ENCODE results near the gene FOLR2.

FOLR2 gene

DNA sequence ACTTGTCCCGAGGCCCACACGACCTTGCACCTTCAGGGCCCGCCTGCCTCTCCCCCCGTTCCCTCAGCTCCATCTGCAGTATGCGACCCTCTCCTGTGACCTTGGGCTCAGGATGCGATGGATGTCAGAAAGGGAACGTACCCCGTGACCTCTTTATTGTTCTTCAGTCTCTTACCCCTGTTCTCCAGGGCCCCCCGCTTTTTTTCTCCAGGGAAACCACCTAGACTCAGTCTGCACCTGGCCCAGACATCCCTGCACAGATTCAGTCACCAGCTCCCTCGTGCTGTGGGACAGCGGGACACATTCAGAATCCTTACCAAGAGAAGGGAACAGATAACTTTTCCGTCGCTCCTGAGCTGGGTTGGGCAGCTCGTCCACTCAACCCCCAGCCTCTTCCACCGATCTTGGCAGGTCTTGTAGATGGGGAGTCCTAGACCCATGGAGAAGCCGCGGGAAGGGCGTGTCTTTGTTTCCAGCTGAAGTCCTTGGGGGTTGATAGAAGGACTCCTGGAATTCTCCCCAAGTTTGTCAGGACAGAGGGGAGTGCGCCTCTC is 28.7 kb downstream of the FOLR2 start:
- no peak overlapping the region for H3K4me3 ChIP-seq (ENCODE audit: low read depth in 1 of 2, low read length in 2 of 2)
- H3K36me3 ChIP-seq (ENCODE audit: insufficient read depth, low read length): no peaks in the 10 kb centered on the region
- H3K9me3 ChIP-seq (ENCODE audit: low read length): no peaks in the 10 kb centered on the region
- no peak overlapping the region for H3K9ac ChIP-seq (ENCODE audit: low read length)
- H3K27ac ChIP-seq (ENCODE audit: low read depth, low read length): no peak overlapping the region
- peaks cover 6% of the 10 kb centered on the region for H3K4me1 ChIP-seq (ENCODE audit: insufficient read depth, low read length)
- H3K27me3 ChIP-seq (ENCODE audit: control insufficient read depth in 1 of 2, insufficient read depth in 2 of 2, low read length in 2 of 2): peaks cover 40 to 61% of the 10 kb centered on the region in 2 donors

GRCh38 chr11:72247584-72247983 is 31.0 kb downstream of the FOLR2 start:
- Histone ChIP-seq H3K36me3 (ENCODE audit: insufficient read depth, low read length) (no peaks in the 10 kb centered on the region), H3K9me3 (ENCODE audit: low read length) (no peaks in the 10 kb centered on the region), H3K4me1 (ENCODE audit: insufficient read depth, low read length) (no peaks in the 10 kb centered on the region), H3K27me3 (ENCODE audit: control insufficient read depth in 1 of 2, insufficient read depth in 2 of 2, low read length in 2 of 2) (peaks cover 31 to 44% of the 10 kb centered on the region in 2 donors), H3K9ac (ENCODE audit: low read length) (no peak overlapping the region), H3K27ac (ENCODE audit: low read depth, low read length) (no peak overlapping the region), H3K4me3 (ENCODE audit: low read depth in 1 of 2, low read length in 2 of 2) (no peak overlapping the region)

- H3K9me3 ChIP-seq (ENCODE audit: low read length): no peaks in the 10 kb centered on the region
- H3K27ac ChIP-seq (ENCODE audit: low read depth, low read length): no peak overlapping the region
- H3K36me3 ChIP-seq (ENCODE audit: insufficient read depth, low read length): no peaks in the 10 kb centered on the region
- H3K4me1 ChIP-seq (ENCODE audit: insufficient read depth, low read length): no peaks in the 10 kb centered on the region
- H3K27me3 ChIP-seq (ENCODE audit: control insufficient read depth in 1 of 2, insufficient read depth in 2 of 2, low read length in 2 of 2): peaks cover 15 to 20% of the 10 kb centered on the region in 2 donors
- H3K9ac ChIP-seq (ENCODE audit: low read length): no peak overlapping the region
- no peak overlapping the region for H3K4me3 ChIP-seq (ENCODE audit: low read depth in 1 of 2, low read length in 2 of 2)
Measured at GRCh38 chr11:72249961-72250360, 33.4 kb downstream of the FOLR2 start.

DNA sequence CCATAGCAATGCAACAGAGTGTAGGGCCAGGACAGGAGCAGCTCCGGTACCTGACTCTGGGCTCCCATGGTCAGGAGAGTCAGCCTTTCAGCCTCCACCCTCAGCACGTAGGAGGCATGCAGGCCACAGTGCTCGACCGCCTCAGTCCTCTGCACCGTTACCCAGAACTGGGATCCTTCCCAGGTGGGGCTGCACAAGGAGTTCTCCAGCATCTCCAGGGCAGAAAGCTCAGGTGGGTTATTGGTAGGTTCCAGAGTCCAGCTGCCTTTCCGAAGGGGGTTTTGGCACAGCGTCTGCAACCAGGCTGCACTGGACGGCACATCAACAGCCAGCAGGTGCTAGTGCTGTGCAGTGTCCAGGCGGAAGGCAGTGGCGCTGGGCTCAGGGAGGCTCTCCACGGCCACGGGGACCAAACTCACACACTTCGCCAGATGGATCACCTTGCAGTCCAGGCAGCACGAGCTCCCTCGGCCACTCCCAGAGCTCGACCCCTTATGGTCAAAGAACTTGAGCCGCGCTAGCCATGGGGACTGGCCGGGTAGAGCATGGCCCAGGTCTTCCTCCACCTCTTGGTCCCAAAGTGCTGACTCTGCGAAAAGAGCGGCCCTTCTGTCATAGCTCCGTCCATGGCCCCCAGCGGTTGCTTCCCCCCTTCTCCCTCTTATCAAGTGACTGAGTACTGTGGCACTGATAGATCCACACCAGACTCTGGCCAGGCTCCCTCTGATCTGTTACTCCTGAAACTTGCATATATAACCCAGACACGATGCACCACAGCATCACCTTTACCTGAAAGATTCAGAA is 34.3 kb downstream of the FOLR2 start:
- Histone ChIP-seq H3K27ac (ENCODE audit: low read depth, low read length) (no peak overlapping the region), H3K27me3 (ENCODE audit: control insufficient read depth in 1 of 2, insufficient read depth in 2 of 2, low read length in 2 of 2) (peaks cover 6 to 13% of the 10 kb centered on the region in 2 donors), H3K9ac (ENCODE audit: low read length) (no peak overlapping the region), H3K36me3 (ENCODE audit: insufficient read depth, low read length) (no peaks in the 10 kb centered on the region), H3K9me3 (ENCODE audit: low read length) (no peaks in the 10 kb centered on the region), H3K4me3 (ENCODE audit: low read depth in 1 of 2, low read length in 2 of 2) (no peak overlapping the region), H3K4me1 (ENCODE audit: insufficient read depth, low read length) (no peaks in the 10 kb centered on the region)

DNA sequence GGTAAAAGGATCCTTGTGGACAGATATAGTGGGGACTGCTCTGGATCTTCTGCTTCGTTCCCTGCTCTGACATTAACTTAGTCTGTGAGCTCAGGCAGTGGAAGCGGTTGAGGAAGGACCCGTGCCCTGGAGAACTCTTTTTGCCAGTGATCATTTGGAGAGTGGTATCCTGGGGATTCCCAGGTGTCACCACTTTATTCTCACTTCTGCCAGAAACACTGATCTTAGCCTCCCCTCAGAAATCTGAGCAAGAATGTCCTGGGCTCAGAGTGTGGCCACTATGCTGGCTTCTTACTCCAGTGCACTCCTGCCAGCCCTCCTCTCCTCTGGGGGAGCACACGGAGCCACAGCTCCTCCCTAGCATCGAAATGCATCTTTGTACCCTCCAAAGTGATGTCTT is 35.0 kb downstream of the FOLR2 start:
- no peaks in the 10 kb centered on the region for H3K4me1 ChIP-seq (ENCODE audit: insufficient read depth, low read length)
- H3K27me3 ChIP-seq (ENCODE audit: control insufficient read depth in 1 of 2, insufficient read depth in 2 of 2, low read length in 2 of 2): peaks cover 4 to 8% of the 10 kb centered on the region in 2 donors
- no peak overlapping the region for H3K9ac ChIP-seq (ENCODE audit: low read length)
- H3K27ac ChIP-seq (ENCODE audit: low read depth, low read length): no peak overlapping the region
- H3K4me3 ChIP-seq (ENCODE audit: low read depth in 1 of 2, low read length in 2 of 2): no peak overlapping the region
- H3K36me3 ChIP-seq (ENCODE audit: insufficient read depth, low read length): no peaks in the 10 kb centered on the region
- H3K9me3 ChIP-seq (ENCODE audit: low read length): no peaks in the 10 kb centered on the region

GRCh38 chr11:72253392-72253791 is 36.8 kb downstream of the FOLR2 start:
- H3K27ac ChIP-seq (ENCODE audit: low read depth, low read length): no peak overlapping the region
- H3K27me3 ChIP-seq (ENCODE audit: control insufficient read depth in 1 of 2, insufficient read depth in 2 of 2, low read length in 2 of 2): no peaks in the 10 kb centered on the region
- no peak overlapping the region for H3K9ac ChIP-seq (ENCODE audit: low read length)
- no peaks in the 10 kb centered on the region for H3K9me3 ChIP-seq (ENCODE audit: low read length)
- no peaks in the 10 kb centered on the region for H3K4me1 ChIP-seq (ENCODE audit: insufficient read depth, low read length)
- no peaks in the 10 kb centered on the region for H3K36me3 ChIP-seq (ENCODE audit: insufficient read depth, low read length)
- no peak overlapping the region for H3K4me3 ChIP-seq (ENCODE audit: low read depth in 1 of 2, low read length in 2 of 2)

DNA sequence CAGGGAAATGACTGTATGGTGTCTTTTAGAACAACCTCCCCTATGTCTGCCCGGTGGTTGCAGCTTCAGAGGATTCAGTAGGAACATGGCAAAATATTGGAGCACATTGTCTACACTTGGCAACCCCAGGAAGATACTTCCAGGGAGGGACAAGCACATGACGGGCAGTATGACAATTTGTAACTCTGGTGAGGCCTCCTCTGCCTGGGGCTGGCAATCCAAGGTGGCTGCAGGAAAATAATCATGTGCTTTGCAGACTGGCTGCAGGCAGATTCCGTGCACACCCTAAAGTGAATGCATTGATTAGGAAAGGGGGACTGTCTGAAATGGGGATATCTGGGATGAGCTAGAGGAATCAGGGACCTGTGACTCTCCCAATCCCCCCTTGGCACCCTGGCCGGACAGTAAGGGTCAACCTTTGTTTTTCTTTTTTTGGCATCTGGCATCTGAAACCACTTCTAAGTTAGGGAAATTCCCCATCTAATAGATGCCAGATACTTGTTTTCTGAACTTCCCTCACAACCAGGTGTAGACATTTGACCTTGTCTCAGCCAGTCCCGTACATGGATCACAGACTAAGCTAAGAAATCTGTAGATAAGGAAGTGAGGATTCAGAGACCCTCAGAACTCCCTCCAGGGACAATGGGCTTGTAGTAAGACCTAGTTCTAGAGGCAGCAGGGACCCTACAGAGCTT is 37.9 kb downstream of the FOLR2 start:
- H3K27ac ChIP-seq (ENCODE audit: low read depth, low read length): no peak overlapping the region
- H3K9ac ChIP-seq (ENCODE audit: low read length): no peak overlapping the region
- H3K4me1 ChIP-seq (ENCODE audit: insufficient read depth, low read length): no peaks in the 10 kb centered on the region
- no peaks in the 10 kb centered on the region for H3K9me3 ChIP-seq (ENCODE audit: low read length)
- no peaks in the 10 kb centered on the region for H3K36me3 ChIP-seq (ENCODE audit: insufficient read depth, low read length)
- H3K27me3 ChIP-seq (ENCODE audit: control insufficient read depth in 1 of 2, insufficient read depth in 2 of 2, low read length in 2 of 2): no peaks in the 10 kb centered on the region
- H3K4me3 ChIP-seq (ENCODE audit: low read depth in 1 of 2, low read length in 2 of 2): no peak overlapping the region

DNA sequence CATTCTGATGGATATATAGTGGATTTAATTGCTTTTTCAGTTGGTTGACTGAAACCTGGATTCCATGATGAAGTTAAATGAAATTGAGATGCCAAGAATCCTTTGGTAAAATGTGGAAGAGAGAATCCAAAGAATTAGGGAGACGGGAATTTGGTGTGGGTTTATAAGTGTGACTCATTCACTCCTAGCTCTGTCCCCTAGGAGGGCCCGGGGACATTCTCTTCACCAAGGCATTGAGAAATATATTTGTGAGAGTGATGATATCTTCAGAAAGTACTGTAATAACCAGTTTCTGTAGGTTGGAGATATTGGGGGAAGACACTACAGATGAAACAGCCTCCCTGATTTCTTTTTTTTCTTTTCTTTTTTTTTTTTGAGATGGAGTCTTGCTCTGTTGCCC is 41.0 kb downstream of the FOLR2 start:
- Histone ChIP-seq H3K4me1 (ENCODE audit: insufficient read depth, low read length) (no peaks in the 10 kb centered on the region), H3K27ac (ENCODE audit: low read depth, low read length) (no peak overlapping the region), H3K27me3 (ENCODE audit: control insufficient read depth in 1 of 2, insufficient read depth in 2 of 2, low read length in 2 of 2) (no peaks in the 10 kb centered on the region), H3K4me3 (ENCODE audit: low read depth in 1 of 2, low read length in 2 of 2) (no peak overlapping the region), H3K36me3 (ENCODE audit: insufficient read depth, low read length) (no peaks in the 10 kb centered on the region), H3K9ac (ENCODE audit: low read length) (no peak overlapping the region), H3K9me3 (ENCODE audit: low read length) (no peaks in the 10 kb centered on the region)

GRCh38 chr11:72259490-72259889 is 42.9 kb downstream of the FOLR2 start:
- H3K27me3 ChIP-seq (ENCODE audit: control insufficient read depth in 1 of 2, insufficient read depth in 2 of 2, low read length in 2 of 2): no peaks in the 10 kb centered on the region
- H3K27ac ChIP-seq (ENCODE audit: low read depth, low read length): no peak overlapping the region
- no peaks in the 10 kb centered on the region for H3K9me3 ChIP-seq (ENCODE audit: low read length)
- no peaks in the 10 kb centered on the region for H3K4me1 ChIP-seq (ENCODE audit: insufficient read depth, low read length)
- H3K9ac ChIP-seq (ENCODE audit: low read length): no peak overlapping the region
- H3K4me3 ChIP-seq (ENCODE audit: low read depth in 1 of 2, low read length in 2 of 2): no peak overlapping the region
- no peaks in the 10 kb centered on the region for H3K36me3 ChIP-seq (ENCODE audit: insufficient read depth, low read length)

DNA sequence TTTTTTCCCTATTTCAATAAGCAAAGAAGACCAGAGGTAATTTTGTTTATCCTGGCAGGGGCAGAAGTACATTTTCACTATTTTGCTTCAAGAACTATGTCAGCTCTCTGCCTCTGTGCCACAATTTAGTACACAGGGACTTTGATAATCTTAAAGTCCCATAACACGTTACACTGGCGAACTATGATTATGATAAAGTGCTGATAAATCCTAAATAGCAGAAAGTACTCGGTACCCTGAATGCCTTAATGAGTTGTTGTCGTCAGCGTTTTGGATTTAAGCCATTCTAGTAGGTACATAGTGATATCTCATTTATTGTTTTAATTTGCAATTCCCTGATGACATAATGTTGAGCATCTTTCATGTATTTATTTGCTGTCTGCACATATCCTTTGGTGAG is 44.0 kb downstream of the FOLR2 start:
- H3K9ac ChIP-seq (ENCODE audit: low read length): no peak overlapping the region
- no peaks in the 10 kb centered on the region for H3K27me3 ChIP-seq (ENCODE audit: control insufficient read depth in 1 of 2, insufficient read depth in 2 of 2, low read length in 2 of 2)
- no peak overlapping the region for H3K4me3 ChIP-seq (ENCODE audit: low read depth in 1 of 2, low read length in 2 of 2)
- no peak overlapping the region for H3K27ac ChIP-seq (ENCODE audit: low read depth, low read length)
- H3K9me3 ChIP-seq (ENCODE audit: low read length): no peaks in the 10 kb centered on the region
- no peaks in the 10 kb centered on the region for H3K36me3 ChIP-seq (ENCODE audit: insufficient read depth, low read length)
- H3K4me1 ChIP-seq (ENCODE audit: insufficient read depth, low read length): no peaks in the 10 kb centered on the region

GRCh38 chr11:72263361-72263760 is 46.8 kb downstream of the FOLR2 start:
- Histone ChIP-seq H3K9ac (ENCODE audit: low read length) (no peak overlapping the region), H3K27ac (ENCODE audit: low read depth, low read length) (no peak overlapping the region), H3K9me3 (ENCODE audit: low read length) (no peaks in the 10 kb centered on the region), H3K27me3 (ENCODE audit: control insufficient read depth in 1 of 2, insufficient read depth in 2 of 2, low read length in 2 of 2) (no peaks in the 10 kb centered on the region), H3K4me1 (ENCODE audit: insufficient read depth, low read length) (no peaks in the 10 kb centered on the region), H3K4me3 (ENCODE audit: low read depth in 1 of 2, low read length in 2 of 2) (no peak overlapping the region), H3K36me3 (ENCODE audit: insufficient read depth, low read length) (no peaks in the 10 kb centered on the region)
